GM12892 (cell line): ENCODE results near the gene TNFRSF17.
A peak's percentile ranks its signal among the peaks of the same experiment; 100 is the strongest.

Source experiments
- DNase-seq: peaks from one replicate; pipeline ENCODE4 v3.0.0; 2011; ENCODE audit not compliant: insufficient read length
- FAIRE-seq: peaks from 2 replicates; lab custom pipeline; 2011; peaks lifted over from hg19 to GRCh38; lab: Jason Lieb, UNC
- POLR2A ChIP-seq: IDR thresholded peaks from 2 replicates; pipeline ENCODE4 v1.6.1; 2011; ENCODE audit warnings: low read depth, low read length, control low read depth
- POLR2AphosphoS5 ChIP-seq: IDR thresholded peaks from 2 replicates; pipeline ENCODE4 v1.6.1; 2011; ENCODE audit warnings: low read depth, low read length, control low read depth
- TAF1 ChIP-seq: IDR thresholded peaks from 2 replicates; pipeline ENCODE4 v1.6.1; 2011; ENCODE audit warnings: low read depth, mild to moderate bottlenecking, control low read depth, low read length, borderline replicate concordance

The TNFRSF17 gene

DNA sequence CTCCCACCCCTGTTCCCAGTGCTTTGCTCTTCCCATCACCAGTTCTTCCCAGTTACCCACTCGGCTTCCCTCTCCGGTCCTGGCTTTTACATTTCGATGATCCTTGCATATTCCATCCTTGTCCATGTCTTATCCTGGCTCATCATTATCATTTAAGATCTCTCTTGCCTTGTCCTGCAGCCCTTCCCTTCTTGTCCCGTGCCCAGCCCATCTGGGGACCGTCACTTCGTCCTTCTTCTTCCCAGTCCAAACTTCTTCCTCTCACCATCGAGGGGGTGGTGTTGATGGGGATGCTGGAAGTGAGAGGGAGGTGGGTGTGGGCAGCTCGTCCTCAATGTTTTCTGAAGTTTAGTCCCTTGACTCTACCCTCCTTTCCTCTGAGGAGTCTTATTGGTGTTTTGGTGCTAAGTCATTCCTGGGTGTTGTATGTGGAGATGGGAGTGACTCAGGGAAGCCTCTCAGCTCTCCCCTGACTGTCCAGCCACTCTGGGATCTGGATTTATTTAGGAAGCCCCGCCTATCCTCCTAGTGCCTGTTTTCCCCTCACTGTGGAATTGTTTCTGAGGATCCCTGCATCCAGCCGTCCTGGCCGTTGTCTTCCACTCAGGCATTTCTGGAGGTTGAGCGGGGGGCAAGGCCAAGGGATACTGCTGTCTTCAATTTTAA is 12.5 kb downstream of the TNFRSF17 start:
- TF ChIP-seq TAF1 (no peak), POLR2A (no peak)
- no peak for DNase-seq
- no peak for FAIRE-seq

DNA sequence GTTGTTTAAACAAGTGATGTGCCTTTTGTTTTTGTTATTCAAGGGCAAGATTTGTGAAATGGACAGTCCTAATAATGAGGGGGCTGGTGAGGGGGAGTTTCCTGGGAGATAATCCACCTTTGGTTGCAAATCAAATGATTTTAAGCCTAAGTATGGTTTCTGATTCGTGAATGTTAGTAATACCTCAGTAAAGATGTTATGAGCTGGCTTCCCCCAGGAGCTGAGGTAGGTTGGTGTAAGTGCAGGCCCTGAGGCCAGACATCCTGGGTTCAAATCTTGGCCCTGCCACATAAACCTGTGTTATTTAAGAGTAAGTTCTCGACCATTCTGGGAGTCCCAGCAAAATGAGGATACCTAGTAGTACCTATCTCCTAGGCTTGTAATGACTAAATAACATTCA is 13.1 kb downstream of the TNFRSF17 start:
- TF ChIP-seq POLR2AphosphoS5 (no peak), TAF1 (no peak), POLR2A (no peak)
- no peak for FAIRE-seq

DNA sequence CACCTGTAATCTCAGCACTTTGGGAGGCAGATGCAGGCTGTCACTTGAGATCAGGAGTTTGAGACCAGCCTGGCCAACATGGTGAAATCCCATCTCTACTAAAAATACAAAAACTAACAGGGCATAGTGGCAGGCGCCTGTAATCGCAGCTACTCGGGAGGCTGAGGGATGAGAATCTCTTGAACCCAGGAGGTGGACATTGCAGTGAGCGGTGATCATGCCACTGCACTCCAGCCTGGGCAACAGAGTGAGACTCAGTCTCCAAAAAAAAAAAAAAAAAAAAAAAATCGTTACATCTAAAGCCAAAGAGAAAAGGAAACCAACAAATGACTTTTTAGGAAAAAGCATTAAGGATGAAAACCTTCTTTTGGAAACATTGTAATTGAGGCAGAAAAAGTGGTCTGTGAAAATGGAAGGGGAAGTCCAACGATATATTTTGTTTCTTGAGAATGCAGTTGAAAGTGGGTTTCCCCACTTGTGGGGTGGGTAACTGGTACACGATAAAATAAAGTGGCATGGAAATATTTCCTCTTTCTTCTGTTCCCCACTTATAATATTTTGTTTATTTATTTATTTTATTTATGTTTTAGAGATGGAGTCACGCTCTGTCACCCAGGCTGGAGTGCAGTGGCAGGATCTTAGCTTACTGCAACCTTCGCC is 14.1 kb downstream of the TNFRSF17 start:
- FAIRE-seq (peak; percentile 14), DNase-seq (no peak)
- no peak for TF ChIP-seq POLR2A
- TF ChIP-seq POLR2AphosphoS5, result no peak
- no peak for TF ChIP-seq TAF1

More for the DNA sequence above, 13.1 kb downstream of the TNFRSF17 start:
- no peak for DNase-seq

DNA sequence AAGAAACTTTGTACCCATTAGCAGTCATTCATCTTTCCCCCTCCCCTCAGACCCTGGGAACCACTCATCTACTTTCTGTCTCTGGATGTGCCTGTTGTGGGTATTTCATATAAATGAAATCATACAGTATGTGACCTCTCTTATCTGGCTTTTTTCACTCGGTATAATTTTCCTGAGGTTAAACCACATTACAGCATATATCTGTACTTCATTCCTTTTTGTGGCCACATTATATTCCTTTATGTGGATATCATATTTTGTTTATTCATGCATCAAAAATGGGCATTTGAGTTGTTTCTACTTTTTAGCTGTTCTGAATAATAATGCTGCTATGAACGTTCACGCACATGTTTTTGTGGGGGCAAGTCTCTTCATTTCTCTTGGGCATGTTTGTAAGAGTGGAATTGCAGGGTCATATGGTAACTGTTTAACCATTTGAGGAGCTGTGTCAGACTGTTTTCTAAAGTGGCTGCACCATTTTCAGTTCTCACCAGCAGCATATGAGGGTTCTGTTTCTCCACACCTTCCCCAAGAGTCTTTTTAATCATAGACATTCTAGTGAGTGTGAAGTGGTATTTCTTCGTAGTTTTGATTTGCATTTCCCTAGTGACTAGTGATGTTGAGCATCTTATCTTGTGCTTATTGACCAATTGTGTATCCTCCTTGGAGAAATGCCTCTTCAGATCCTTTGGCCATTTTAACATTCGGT is 15.3 kb downstream of the TNFRSF17 start:
- TF ChIP-seq TAF1, result no peak
- no peak for TF ChIP-seq POLR2A
- TF ChIP-seq POLR2AphosphoS5, result no peak
- DNase-seq (no peak), FAIRE-seq (peak; percentile 70)

DNA sequence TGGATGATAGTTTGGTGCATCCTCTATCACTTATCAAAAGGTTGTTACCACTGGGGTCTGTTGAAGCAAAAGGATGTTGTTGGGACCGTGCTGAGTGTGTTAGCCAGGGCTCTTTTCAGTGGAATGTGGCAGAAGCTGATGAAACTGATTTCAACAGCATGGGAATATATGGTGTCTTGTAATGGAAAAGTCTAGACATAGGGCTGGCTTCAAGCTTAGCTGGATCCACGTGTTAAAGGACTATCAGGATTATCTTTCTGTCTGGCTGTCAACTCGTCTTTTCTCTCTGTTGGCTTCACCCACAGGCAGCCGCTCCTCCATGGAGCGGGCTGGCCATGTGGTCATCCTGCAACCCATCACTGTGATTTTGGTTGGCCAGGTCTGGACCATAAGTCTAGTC is 20.2 kb downstream of the TNFRSF17 start:
- TF ChIP-seq POLR2A (no peak), POLR2AphosphoS5 (no peak), TAF1 (no peak)
- no peak for FAIRE-seq

DNA sequence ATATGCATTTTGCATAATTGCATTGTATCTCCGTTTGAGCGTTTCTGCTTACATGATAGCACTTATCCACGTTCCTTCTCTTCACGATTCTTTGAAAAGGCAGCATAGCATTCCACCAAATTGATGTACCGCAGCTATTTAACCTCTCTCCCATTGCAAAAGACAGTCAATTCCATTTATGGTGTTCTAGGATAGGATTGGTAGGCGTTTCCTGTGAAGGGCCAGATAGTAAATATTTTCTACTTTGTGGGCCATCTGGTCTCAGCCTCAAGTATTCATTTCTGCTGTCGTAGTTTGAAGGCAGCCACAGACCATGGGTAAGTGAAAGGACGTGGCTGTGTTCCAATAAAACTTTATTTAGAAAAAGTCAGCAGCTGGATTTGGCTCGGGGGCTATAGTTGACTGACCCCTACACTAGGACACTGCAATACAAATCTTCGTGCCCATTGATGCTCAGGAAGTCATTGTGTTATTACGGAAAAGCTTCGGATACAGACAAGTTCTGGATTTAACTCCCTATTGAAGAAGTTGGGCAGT is 21.6 kb downstream of the TNFRSF17 start:
- no peak for TF ChIP-seq POLR2AphosphoS5
- no peak for TF ChIP-seq POLR2A
- no peak for TF ChIP-seq TAF1
- DNase-seq, result no peak
- no peak for FAIRE-seq

More for the DNA sequence above, 20.2 kb downstream of the TNFRSF17 start:
- no peak for DNase-seq

DNA sequence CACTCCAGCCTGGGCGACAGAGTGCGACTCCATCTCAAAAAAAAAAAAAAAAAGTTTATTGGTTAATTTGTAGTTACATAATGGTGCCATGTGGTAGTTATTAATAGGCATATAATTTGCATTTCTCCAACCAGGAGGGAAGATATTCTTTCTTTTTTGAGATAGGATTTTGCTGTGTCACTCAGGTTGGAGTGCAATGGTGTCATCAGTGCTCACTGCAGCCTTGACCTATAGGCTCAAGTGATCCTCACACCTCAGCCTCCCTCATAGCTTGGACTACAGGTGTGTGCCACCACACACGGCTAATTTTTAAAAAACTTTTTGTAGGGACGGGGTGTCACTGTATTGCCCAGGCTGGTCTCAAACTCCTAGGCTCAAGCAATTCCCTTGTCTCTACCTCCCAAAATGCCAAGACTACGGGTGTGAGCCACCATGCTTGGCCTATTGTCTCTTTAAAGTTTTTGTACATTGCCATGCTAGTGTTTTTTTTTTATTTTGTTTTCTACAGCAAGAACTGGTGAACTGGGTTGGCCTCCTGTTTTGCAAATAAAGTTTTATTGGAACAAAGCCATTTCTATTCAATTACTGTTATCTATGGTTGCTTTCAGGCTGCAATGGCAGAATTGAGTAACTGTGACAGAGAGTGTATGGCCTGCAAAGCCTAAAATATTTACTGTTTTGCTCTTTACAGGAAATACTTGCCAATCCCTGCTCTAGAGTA is 23.4 kb downstream of the TNFRSF17 start:
- DNase-seq (no peak), FAIRE-seq (no peak)
- TF ChIP-seq POLR2AphosphoS5 (no peak), POLR2A (no peak)

DNA sequence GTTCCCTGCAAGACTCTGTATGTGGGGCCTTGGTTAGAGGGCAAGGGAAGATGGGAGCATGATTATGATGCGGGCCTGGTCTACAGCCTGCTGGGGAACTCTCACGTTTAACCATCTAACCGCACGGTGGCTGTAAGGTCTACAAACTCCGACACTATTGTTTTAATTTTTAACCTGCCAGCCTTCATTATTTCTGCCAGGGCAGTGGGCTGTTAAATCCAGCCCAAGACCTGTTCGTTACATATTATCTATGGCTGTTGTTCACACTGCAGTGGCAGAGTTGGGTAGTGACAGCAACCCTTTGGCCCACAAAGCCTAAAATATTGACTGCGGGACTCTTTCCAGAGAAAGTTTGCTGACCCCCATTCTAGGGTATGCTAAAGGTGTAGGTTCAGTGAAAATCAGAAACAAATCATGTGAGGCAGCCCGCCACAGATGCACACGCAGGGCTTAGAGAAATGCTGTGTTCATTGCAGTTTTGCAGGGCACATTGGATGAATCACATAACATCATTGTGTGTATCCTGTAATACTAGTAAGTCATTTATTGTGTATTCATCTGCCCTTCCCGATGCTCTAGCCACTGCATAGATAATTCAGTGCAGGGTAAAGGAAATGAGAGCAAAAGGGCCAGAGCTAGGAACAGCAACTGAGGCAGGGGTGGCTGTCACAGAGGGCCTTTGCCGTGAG is 25.8 kb downstream of the TNFRSF17 start:
- TF ChIP-seq TAF1 (no peak), POLR2A (no peak), POLR2AphosphoS5 (no peak)

DNA sequence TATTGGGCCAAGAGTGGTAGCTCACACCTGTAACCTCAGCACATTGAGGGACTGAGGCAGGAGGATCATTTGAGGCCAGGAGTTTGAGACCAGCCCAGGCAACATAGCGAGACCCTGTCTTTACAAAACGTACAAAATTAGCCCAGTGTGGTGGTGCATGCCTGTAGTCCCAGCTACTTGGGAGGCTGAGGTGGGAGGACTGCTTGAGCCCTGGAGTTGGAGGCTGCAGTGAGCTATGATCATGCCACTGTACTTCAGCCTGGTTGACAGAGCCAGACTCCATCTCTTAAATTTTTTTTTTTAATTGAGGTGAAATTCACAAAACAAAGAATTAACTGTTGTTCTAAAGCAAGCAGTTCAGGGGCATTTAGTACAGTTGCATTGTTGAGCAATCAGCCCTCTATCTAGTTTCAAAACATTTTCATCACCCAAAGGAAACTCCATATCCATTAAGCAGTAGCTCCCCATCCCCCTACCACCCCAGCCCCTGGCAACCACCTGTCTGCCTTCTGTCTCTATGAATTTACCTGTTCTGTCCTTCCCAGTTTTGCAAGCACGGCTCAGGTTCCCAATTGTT is 27.1 kb downstream of the TNFRSF17 start:
- no peak for FAIRE-seq
- no peak for DNase-seq
- TF ChIP-seq TAF1 (no peak), POLR2A (no peak), POLR2AphosphoS5 (no peak)

More for the DNA sequence above, 25.8 kb downstream of the TNFRSF17 start:
- no peak for DNase-seq
- no peak for FAIRE-seq
